ENCODE results near the gene KCNC2. TPM values are rescaled to one million over a fixed set of nuclear protein-coding genes. Genes with fewer than 3 reads are reported as not detected.
"Not testable (repeated sequence)": the region's sequence is repeated elsewhere in the genome, so short reads cannot be mapped to it uniquely, and the experiment has no call there.

The KCNC2 gene
- total RNA-seq, 1 donor from 2014 or later: not detected

DNA sequence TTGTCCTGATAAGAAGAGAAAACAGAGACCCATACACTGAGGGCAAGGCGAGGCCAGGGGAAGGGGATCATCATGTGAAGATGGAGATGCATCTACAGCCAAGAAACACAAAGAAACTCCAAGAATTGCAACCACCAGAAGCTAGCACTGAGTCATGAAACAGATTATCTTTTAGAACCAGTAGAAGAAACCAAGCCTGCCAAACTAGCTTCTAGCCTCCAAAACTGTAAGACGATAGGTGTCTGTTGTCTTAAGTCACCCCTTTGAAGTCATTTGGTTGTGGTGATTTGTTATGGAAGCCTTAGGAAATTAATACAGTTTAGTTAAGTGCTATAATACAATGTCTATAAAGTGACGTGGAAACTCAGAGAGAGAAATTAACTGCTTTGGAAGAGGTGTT is 15.4 kb downstream of the KCNC2 start:
- H3K4me3 Mint-ChIP-seq (ENCODE audit: low read depth): no peak overlapping the region
- intact Hi-C loops (cut with micrococcal nuclease): no loop called here
- H3K9me3 Mint-ChIP-seq: no peaks in the 10 kb centered on the region
- H3K36me3 Mint-ChIP-seq (ENCODE audit: low read depth): no peaks in the 10 kb centered on the region
- H3K27me3 Mint-ChIP-seq (ENCODE audit: low read depth): no peaks in the 10 kb centered on the region
- no peaks in the 10 kb centered on the region for H3K4me1 Mint-ChIP-seq (ENCODE audit: low read depth)
- no peak for DNase-seq (ENCODE audit: low spot score)
- no peak overlapping the region for H3K27ac Mint-ChIP-seq

DNA sequence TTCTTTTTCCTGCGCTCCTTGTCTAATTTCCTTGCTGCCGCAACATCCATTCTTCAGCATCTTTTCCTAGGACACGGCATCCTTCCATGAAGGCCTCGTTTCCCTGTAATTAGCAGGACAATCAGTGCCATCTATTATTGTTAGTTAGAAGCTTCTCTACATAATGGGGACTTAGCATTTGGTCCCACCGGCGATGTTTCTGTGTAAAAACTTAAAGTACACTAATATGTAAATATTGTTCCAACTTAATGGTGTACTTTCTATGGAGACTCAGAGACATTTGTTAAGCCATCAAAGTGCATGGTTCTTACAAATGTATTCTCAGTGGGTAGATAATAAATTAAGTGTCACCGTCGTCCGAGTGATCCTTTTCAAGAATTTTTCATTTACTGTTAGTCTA is 17.4 kb downstream of the KCNC2 start:
- no peaks in the 10 kb centered on the region for H3K36me3 Mint-ChIP-seq (ENCODE audit: low read depth)
- intact Hi-C loops (cut with micrococcal nuclease): no loop called here

DNA sequence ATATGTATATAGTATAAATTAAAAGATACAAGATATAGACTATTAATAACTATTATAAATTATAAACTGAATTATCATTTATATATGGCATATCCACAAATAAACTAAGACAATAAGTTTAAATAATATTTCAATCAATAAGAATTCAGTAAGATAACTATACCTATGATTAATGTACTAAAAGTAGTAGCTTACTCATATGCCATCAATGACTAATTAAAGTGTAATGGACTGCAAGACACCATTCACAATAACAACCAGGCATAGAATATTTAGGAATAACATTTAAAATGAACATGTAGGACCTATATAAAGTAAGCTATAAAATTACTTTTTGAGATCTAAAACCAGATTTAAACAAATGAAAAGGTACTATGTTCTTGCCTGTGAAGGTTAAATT is 18.8 kb downstream of the KCNC2 start:
- H3K9me3 Mint-ChIP-seq: no peaks in the 10 kb centered on the region
- H3K4me3 Mint-ChIP-seq (ENCODE audit: low read depth): no peak overlapping the region
- no peak for DNase-seq (ENCODE audit: low spot score)
- no peaks in the 10 kb centered on the region for H3K36me3 Mint-ChIP-seq (ENCODE audit: low read depth)
- H3K27ac Mint-ChIP-seq: no peak overlapping the region
- no peaks in the 10 kb centered on the region for H3K27me3 Mint-ChIP-seq (ENCODE audit: low read depth)
- H3K4me1 Mint-ChIP-seq (ENCODE audit: low read depth): no peaks in the 10 kb centered on the region
- intact Hi-C loops (cut with micrococcal nuclease): no loop called here

More for the DNA sequence above, 17.4 kb downstream of the KCNC2 start:
- H3K27me3 Mint-ChIP-seq (ENCODE audit: low read depth): no peaks in the 10 kb centered on the region
- H3K4me1 Mint-ChIP-seq (ENCODE audit: low read depth): no peaks in the 10 kb centered on the region
- no peak for DNase-seq (ENCODE audit: low spot score)
- no peak overlapping the region for H3K27ac Mint-ChIP-seq
- H3K4me3 Mint-ChIP-seq (ENCODE audit: low read depth): no peak overlapping the region
- no peaks in the 10 kb centered on the region for H3K9me3 Mint-ChIP-seq

DNA sequence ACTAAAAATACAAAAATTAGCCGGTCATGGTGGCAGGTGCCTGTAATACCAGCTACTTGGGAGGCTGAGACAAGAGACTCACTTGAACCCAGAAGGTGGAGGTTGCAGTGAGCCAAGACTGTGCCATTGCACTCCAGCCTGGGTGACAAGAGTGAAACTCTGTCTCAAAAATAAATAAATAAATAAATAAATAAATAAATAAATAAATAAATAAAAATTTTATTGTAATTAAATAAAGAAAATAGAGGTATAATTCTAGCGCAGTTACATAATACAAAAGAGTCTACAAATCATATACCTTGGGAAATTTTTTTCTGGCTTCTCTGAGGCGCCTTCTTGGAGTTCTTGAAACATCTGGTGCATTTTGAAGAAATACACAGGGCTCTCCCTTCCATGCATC is 23.8 kb downstream of the KCNC2 start:
- H3K36me3 Mint-ChIP-seq (ENCODE audit: low read depth); H3K4me3 Mint-ChIP-seq (ENCODE audit: low read depth); H3K4me1 Mint-ChIP-seq (ENCODE audit: low read depth); DNase-seq (ENCODE audit: low spot score); intact Hi-C loops (cut with micrococcal nuclease); H3K9me3 Mint-ChIP-seq; H3K27ac Mint-ChIP-seq; H3K27me3 Mint-ChIP-seq (ENCODE audit: low read depth): not testable (repeated sequence)

DNA sequence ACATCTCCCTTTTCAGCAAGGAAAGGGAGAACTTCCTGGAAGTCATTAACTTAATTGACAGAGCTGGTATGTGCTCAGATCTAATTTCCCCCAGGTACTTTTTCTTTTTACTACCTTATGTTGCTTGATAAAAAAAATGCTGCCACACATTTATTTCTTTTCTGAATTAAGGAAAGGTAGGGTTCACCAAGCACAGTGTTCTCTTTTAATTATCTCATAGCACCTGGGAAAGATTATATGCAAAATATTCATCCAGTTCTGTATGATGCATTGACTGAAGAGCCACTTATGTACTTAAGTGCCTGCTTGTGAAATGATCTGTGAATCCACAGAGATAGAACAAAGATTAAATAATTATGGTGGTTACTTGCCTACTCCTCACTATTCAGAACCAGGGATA is 25.1 kb downstream of the KCNC2 start:
- no peaks in the 10 kb centered on the region for H3K27me3 Mint-ChIP-seq (ENCODE audit: low read depth)
- no peaks in the 10 kb centered on the region for H3K36me3 Mint-ChIP-seq (ENCODE audit: low read depth)
- DNase-seq (ENCODE audit: low spot score): no peak
- no peak overlapping the region for H3K4me3 Mint-ChIP-seq (ENCODE audit: low read depth)
- intact Hi-C loops (cut with micrococcal nuclease): no loop called here
- no peaks in the 10 kb centered on the region for H3K4me1 Mint-ChIP-seq (ENCODE audit: low read depth)
- H3K9me3 Mint-ChIP-seq: no peaks in the 10 kb centered on the region
- no peak overlapping the region for H3K27ac Mint-ChIP-seq

DNA sequence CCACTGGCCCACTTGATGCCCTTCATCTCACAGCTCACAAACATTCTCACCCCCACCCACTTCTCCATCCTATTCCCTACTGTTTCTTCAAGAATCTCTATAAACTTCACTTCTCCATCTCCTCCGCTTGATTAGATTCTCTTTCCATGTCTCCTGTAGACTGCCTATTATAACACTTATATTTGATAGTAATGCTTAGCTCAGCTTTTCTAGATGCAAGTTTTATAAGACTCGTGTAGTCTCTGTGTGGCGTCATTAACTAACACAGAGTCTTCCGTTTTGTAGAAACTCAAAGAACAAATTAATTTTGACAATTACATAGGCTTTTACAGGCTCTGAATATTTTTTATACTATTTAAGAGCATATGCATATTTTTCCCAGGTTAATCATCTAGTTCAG is 25.7 kb downstream of the KCNC2 start:
- no peak overlapping the region for H3K4me3 Mint-ChIP-seq (ENCODE audit: low read depth)
- H3K4me1 Mint-ChIP-seq (ENCODE audit: low read depth): no peaks in the 10 kb centered on the region
- no peaks in the 10 kb centered on the region for H3K36me3 Mint-ChIP-seq (ENCODE audit: low read depth)
- no peaks in the 10 kb centered on the region for H3K27me3 Mint-ChIP-seq (ENCODE audit: low read depth)
- H3K27ac Mint-ChIP-seq: no peak overlapping the region
- DNase-seq (ENCODE audit: low spot score): no peak
- intact Hi-C loops (cut with micrococcal nuclease): no loop called here
- H3K9me3 Mint-ChIP-seq: no peaks in the 10 kb centered on the region

DNA sequence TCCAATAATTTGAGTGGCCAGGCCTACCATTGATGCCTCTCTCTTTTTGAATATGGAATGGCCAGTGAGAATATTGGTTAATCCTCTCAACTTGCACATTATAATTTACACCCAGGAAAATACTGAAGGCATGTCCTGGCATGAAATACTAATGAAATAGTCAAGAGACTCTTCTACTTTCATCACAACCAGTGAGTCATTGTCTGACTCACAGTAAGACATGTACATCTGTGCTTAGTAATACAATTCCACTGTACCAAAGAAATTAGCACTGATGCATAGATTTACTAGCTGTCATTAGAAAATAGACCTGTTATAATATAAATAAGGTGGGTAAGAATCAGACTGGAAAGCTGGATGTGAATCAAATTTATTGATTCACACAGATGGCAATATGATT is 31.6 kb downstream of the KCNC2 start:
- Mint-ChIP-seq H3K27me3 (ENCODE audit: low read depth) (no peaks in the 10 kb centered on the region), H3K36me3 (ENCODE audit: low read depth) (no peaks in the 10 kb centered on the region), H3K4me1 (ENCODE audit: low read depth) (no peaks in the 10 kb centered on the region), H3K9me3 (no peaks in the 10 kb centered on the region), H3K4me3 (ENCODE audit: low read depth) (no peak overlapping the region), H3K27ac (no peak overlapping the region)
- DNase-seq (ENCODE audit: low spot score): no peak
- intact Hi-C loops (cut with micrococcal nuclease): no loop called here

DNA sequence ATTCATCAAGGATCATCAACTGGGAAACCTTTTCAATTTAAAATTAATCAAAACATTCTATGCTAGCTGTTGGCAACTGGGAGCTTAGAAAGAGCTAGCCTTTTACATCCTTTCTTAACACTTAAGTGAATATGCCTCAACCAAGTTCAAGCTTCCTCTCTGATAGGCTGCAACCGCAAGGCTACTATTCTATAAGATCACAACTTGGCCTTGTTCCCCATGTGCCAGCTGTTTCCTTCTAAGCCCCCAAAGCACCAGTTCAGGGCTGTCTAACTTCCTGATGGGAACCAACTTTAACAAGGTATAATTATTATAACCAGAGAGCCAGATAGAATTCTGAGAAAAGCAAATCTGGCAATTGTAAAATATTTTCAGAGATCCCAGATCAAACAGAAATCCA is 37.0 kb downstream of the KCNC2 start:
- no peaks in the 10 kb centered on the region for H3K9me3 Mint-ChIP-seq
- no peak for DNase-seq (ENCODE audit: low spot score)
- no peaks in the 10 kb centered on the region for H3K27me3 Mint-ChIP-seq (ENCODE audit: low read depth)
- H3K36me3 Mint-ChIP-seq (ENCODE audit: low read depth): no peaks in the 10 kb centered on the region
- no peak overlapping the region for H3K27ac Mint-ChIP-seq
- no peaks in the 10 kb centered on the region for H3K4me1 Mint-ChIP-seq (ENCODE audit: low read depth)
- intact Hi-C loops (cut with micrococcal nuclease): no loop called here
- no peak overlapping the region for H3K4me3 Mint-ChIP-seq (ENCODE audit: low read depth)

DNA sequence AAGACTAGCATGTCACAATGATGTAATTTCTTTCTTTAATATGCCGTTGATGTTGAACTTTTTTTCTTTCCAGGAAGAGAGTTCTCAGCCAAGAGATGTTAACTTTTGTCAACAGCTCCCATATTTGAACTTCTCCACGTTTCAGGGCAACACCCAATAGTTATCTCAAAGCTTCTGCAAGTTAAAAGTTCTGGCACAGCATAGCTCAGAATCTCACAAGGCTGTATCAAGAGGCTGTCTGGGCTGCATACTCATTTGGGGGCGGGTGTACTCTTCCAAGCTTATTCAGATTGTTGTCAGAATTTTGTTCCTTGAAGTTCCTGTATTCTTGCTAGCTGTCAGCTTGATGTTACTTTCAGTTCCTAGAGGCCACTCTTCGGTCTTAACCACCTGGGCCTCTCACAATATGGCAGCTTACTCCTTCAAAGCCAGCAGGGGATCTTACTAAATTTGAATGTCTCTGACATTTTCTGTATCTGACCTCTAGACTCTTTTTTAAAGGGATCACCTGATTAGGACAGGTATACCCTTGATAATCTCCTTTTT is 38.9 kb downstream of the KCNC2 start:
- no peaks in the 10 kb centered on the region for H3K27me3 Mint-ChIP-seq (ENCODE audit: low read depth)
- intact Hi-C loops (cut with micrococcal nuclease): no loop called here
- H3K4me1 Mint-ChIP-seq (ENCODE audit: low read depth): no peaks in the 10 kb centered on the region
- no peak overlapping the region for H3K4me3 Mint-ChIP-seq (ENCODE audit: low read depth)
- no peaks in the 10 kb centered on the region for H3K9me3 Mint-ChIP-seq
- no peak for DNase-seq (ENCODE audit: low spot score)
- no peak overlapping the region for H3K27ac Mint-ChIP-seq
- no peaks in the 10 kb centered on the region for H3K36me3 Mint-ChIP-seq (ENCODE audit: low read depth)

DNA sequence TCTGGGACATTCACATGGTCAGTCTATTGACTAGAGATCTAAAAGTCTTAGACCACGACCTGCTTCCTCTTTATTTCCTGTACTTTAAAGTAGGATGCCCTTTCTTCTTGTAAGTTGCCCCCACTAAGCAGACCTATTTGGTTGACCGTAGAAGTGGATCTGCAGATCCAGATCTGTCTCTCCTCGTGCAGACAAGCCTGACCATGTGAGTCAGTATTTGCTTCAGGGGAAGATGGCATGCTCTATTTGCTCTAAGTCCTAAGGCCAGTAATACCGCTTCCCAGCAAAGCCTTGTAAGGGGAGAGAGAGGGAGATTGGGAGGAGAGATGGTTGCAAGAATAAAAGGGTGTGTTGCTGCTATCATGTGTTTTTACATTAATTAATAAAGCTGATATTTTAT is 46.8 kb downstream of the KCNC2 start:
- no peaks in the 10 kb centered on the region for H3K4me1 Mint-ChIP-seq (ENCODE audit: low read depth)
- H3K4me3 Mint-ChIP-seq (ENCODE audit: low read depth): no peak overlapping the region
- H3K27me3 Mint-ChIP-seq (ENCODE audit: low read depth): no peaks in the 10 kb centered on the region
- intact Hi-C loops (cut with micrococcal nuclease): no loop called here
- H3K27ac Mint-ChIP-seq: no peak overlapping the region
- no peak for DNase-seq (ENCODE audit: low spot score)
- H3K9me3 Mint-ChIP-seq: no peaks in the 10 kb centered on the region
- no peaks in the 10 kb centered on the region for H3K36me3 Mint-ChIP-seq (ENCODE audit: low read depth)

DNA sequence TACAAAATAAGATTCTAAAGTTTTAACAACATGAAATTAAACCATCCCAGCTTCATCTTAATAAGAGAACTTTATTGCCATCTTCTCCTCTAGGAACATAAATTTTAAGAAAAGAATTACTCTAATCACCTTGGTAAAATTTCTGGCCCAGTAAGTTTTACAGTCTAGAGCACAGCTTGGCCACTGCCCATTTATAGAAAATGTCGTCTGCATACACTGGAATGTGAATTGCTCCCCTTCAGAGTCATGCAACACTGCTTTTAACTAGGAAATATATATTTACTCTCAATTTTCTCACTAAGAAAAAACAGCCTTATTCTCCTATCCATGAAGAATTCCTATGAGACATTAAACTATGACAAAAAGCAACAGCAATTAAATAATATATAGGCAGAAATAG is 48.2 kb downstream of the KCNC2 start:
- Mint-ChIP-seq H3K9me3 (no peaks in the 10 kb centered on the region), H3K4me3 (ENCODE audit: low read depth) (no peak overlapping the region), H3K27ac (no peak overlapping the region), H3K36me3 (ENCODE audit: low read depth) (no peaks in the 10 kb centered on the region), H3K27me3 (ENCODE audit: low read depth) (no peaks in the 10 kb centered on the region), H3K4me1 (ENCODE audit: low read depth) (no peaks in the 10 kb centered on the region)
- DNase-seq (ENCODE audit: low spot score): no peak
- intact Hi-C loops (cut with micrococcal nuclease): no loop called here

DNA sequence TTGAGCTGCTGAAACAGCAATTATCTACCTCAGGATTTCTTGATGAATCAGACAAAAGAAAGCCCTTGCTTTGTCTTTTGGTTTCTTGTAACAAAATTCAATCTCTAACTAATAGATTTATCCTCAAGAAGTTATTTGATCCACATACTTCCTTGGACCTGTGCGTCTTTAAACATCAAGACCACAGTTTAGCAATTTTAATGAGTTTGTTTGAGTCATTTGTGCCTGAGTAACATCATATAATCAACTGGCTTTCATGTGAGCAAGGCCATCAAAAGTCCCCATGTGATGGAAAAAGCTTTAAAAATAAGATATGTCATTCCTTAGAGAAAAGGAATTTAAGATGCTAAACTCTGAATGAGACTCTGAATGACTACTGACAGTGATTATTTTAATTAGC is 52.3 kb downstream of the KCNC2 start:
- intact Hi-C loops (cut with micrococcal nuclease): no loop called here
- DNase-seq (ENCODE audit: low spot score): no peak
- Mint-ChIP-seq H3K27me3 (ENCODE audit: low read depth) (no peaks in the 10 kb centered on the region), H3K4me3 (ENCODE audit: low read depth) (no peak overlapping the region), H3K27ac (no peak overlapping the region), H3K4me1 (ENCODE audit: low read depth) (no peaks in the 10 kb centered on the region), H3K9me3 (no peaks in the 10 kb centered on the region), H3K36me3 (ENCODE audit: low read depth) (no peaks in the 10 kb centered on the region)

DNA sequence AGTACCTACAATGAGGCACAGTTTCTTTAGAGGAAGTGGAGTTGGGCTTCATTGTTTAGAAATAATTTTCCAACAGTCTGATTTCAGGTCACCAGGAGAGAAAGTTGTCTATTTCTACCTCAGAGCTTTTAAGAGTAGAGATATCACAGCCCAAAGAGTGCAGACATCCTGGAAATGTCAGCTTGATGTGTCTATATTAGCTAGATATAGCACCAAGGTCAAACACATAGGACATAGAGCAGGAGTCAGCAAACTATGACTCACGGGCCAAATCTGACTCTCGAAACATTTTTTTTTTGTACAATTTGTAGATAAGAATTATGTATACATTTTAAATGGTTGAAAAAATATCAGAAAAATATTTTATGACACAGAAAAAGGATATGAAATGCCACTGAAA is 53.7 kb downstream of the KCNC2 start:
- Mint-ChIP-seq H3K4me3 (ENCODE audit: low read depth) (no peak overlapping the region), H3K27me3 (ENCODE audit: low read depth) (no peaks in the 10 kb centered on the region), H3K36me3 (ENCODE audit: low read depth) (no peaks in the 10 kb centered on the region), H3K9me3 (no peaks in the 10 kb centered on the region), H3K4me1 (ENCODE audit: low read depth) (no peaks in the 10 kb centered on the region), H3K27ac (no peak overlapping the region)
- no peak for DNase-seq (ENCODE audit: low spot score)
- intact Hi-C loops (cut with micrococcal nuclease): no loop called here

DNA sequence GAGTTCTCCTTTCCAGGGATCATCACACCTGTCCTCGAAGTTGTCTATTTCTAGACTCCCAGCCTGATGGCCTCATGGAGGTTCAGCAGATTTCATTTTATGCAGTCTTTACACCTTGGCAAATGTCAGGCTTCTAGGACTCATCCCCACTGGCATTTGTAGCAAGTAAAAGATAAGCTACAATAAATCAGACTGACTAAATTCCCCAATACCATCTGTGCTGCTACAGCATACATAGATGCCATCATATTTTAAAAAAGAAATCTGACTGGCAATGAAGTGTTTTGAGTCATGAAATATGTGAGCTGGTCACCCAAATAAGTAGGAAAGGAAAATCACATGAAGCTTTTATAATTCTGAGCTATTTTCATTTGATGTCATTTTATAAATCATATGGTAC is 55.3 kb downstream of the KCNC2 start:
- DNase-seq (ENCODE audit: low spot score): no peak
- H3K4me1 Mint-ChIP-seq (ENCODE audit: low read depth): no peaks in the 10 kb centered on the region
- H3K4me3 Mint-ChIP-seq (ENCODE audit: low read depth): no peak overlapping the region
- H3K27me3 Mint-ChIP-seq (ENCODE audit: low read depth): no peaks in the 10 kb centered on the region
- intact Hi-C loops (cut with micrococcal nuclease): no loop called here
- no peaks in the 10 kb centered on the region for H3K36me3 Mint-ChIP-seq (ENCODE audit: low read depth)
- no peaks in the 10 kb centered on the region for H3K9me3 Mint-ChIP-seq
- no peak overlapping the region for H3K27ac Mint-ChIP-seq
